Panc1 (cell line): Measurements from ENCODE around the gene GNAO1.

Experiments used
- CTCF ChIP-seq: fragments of 450-650 bp; IDR thresholded peaks from 2 replicates; pipeline ENCODE4 v1.5.1; 2017; ENCODE audit warnings: mild to moderate bottlenecking
- POLR2AphosphoS5 ChIP-seq: IDR thresholded peaks from 2 replicates; pipeline ENCODE4 v1.6.1; 2012; ENCODE audit warnings: mild to moderate bottlenecking, low read depth, low read length, moderate library complexity
- REST ChIP-seq, 2 experiments: IDR thresholded peaks; 2 replicates each; pipeline ENCODE4 v1.6.1; 2011 to 2012; ENCODE audit warnings: low read depth in 2 of 2, control low read depth in 1 of 2, low read length in 1 of 2, mild to moderate bottlenecking in 1 of 2, moderate library complexity in 1 of 2; ENCODE audit not compliant: insufficient read depth in 1 of 2
- SIN3A ChIP-seq: IDR thresholded peaks from 2 replicates; pipeline ENCODE4 v1.6.1; 2012; ENCODE audit warnings: low read depth, mild to moderate bottlenecking, low read length, moderate library complexity, borderline replicate concordance; ENCODE audit not compliant: insufficient read depth

- TF ChIP-seq CTCF (no peak), REST (IDR thresholded peaks at IDR 0.05; ENCODE audit: insufficient read depth in 1 of 2, low read depth in 2 of 2, low read length in 1 of 2) (no peak), POLR2AphosphoS5 (no peak), SIN3A (no peak)
Observed at GRCh38 chr16:56349086-56349415, 157.8 kb downstream of the GNAO1 start.
